Uterus (tissue), 2 donors: ENCODE data around the gene TMEM131L.

Experiments
- POLR2A ChIP-seq, 2 donors: fragments of 450-650 bp; IDR thresholded peaks; one replicate each; pipeline ENCODE4 v1.6.1; 2016; ENCODE audit warnings: antibody characterized with exemption in 2 of 2, mild to moderate bottlenecking in 1 of 2, moderate library complexity in 1 of 2
- TF ChIP-seq, protein P1 (sequence below), 4 experiments: fragments of 200-600 bp in 2 of 4; fragments of 450-650 bp in 2 of 4; sonication (generic) in 2 of 4; IDR thresholded peaks; one replicate each; pipeline ENCODE4 v1.5.1; 2016 to 2019; ENCODE audit warnings: antibody characterized with exemption in 4 of 4, mild to moderate bottlenecking in 2 of 4, moderate library complexity in 1 of 4

DNA sequence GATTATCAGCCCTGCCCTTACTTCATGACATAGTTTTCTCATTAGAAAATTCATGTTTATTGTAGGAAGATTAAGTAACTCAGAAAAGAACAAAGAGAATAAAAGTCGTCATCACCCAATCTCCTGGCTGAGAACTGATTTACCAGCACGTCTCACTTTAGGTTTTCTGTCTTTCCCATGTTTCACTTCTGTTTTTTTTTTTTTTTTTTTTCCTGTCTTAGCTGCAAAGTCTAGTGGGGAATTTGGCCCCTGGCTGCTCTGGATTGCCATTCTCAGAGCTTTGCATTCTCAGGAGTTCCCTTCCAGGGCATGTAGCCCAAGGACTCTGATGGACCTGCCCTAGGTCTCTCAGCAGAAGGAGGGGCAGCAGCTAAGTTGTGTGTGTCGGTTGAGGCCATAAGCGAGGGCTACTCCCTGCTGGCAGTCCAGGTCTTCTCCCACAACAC is 57.8 kb downstream of the TMEM131L start:
- TF ChIP-seq, protein P1, sequence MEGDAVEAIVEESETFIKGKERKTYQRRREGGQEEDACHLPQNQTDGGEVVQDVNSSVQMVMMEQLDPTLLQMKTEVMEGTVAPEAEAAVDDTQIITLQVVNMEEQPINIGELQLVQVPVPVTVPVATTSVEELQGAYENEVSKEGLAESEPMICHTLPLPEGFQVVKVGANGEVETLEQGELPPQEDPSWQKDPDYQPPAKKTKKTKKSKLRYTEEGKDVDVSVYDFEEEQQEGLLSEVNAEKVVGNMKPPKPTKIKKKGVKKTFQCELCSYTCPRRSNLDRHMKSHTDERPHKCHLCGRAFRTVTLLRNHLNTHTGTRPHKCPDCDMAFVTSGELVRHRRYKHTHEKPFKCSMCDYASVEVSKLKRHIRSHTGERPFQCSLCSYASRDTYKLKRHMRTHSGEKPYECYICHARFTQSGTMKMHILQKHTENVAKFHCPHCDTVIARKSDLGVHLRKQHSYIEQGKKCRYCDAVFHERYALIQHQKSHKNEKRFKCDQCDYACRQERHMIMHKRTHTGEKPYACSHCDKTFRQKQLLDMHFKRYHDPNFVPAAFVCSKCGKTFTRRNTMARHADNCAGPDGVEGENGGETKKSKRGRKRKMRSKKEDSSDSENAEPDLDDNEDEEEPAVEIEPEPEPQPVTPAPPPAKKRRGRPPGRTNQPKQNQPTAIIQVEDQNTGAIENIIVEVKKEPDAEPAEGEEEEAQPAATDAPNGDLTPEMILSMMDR (IDR thresholded peaks at IDR 0.05), result no peak
- no peak for TF ChIP-seq POLR2A (IDR thresholded peaks at IDR 0.05)
